ENCODE measurements around the gene SMIM14. TPM values are rescaled to one million over a fixed set of nuclear protein-coding genes. Genes with fewer than 3 reads are reported as not detected.
"Not testable (repeated sequence)": the region's sequence is repeated elsewhere in the genome, so short reads cannot be mapped to it uniquely, and the experiment has no call there.

Gene SMIM14
- total RNA-seq, 1 donor from 2014 or later = 58.4 TPM

- H3K27me3 ChIP-seq (ENCODE audit: control insufficient read depth, insufficient read depth, low read length) = no peaks in the 10 kb centered on the region
- TF ChIP-seq CTCF (IDR thresholded peaks at IDR 0.05; ENCODE audit: insufficient read depth, low read length, poor library complexity, severe bottlenecking) = no peak
- no peaks in the 10 kb centered on the region for H3K36me3 ChIP-seq (ENCODE audit: control insufficient read depth, insufficient read depth, low read length)
- no peak for DNase-seq (ENCODE audit: low read depth)
- no peak overlapping the region for H3K4me3 ChIP-seq (ENCODE audit: low read depth, low read length)
Observed at GRCh38 chr4:39660045-39660444, 21.4 kb upstream of the SMIM14 start.

GRCh38 chr4:39658756-39659155, 20.1 kb upstream of the SMIM14 start:
- peak; percentile 27 for TF ChIP-seq CTCF (IDR thresholded peaks at IDR 0.05; ENCODE audit: insufficient read depth, low read length, poor library complexity, severe bottlenecking)
- no peak for DNase-seq (ENCODE audit: low read depth)
- Histone ChIP-seq H3K27me3 (ENCODE audit: control insufficient read depth, insufficient read depth, low read length) (no peaks in the 10 kb centered on the region), H3K4me3 (ENCODE audit: low read depth, low read length) (no peak overlapping the region), H3K36me3 (ENCODE audit: control insufficient read depth, insufficient read depth, low read length) (no peaks in the 10 kb centered on the region)

GRCh38 chr4:39657465-39657864, 18.8 kb upstream of the SMIM14 start:
- Histone ChIP-seq H3K4me3 (ENCODE audit: low read depth, low read length) (no peak overlapping the region), H3K36me3 (ENCODE audit: control insufficient read depth, insufficient read depth, low read length) (no peaks in the 10 kb centered on the region), H3K27me3 (ENCODE audit: control insufficient read depth, insufficient read depth, low read length) (no peaks in the 10 kb centered on the region)
- TF ChIP-seq CTCF (IDR thresholded peaks at IDR 0.05; ENCODE audit: insufficient read depth, low read length, poor library complexity, severe bottlenecking) = no peak
- no peak for DNase-seq (ENCODE audit: low read depth)

GRCh38 chr4:39656638-39657037, 18.0 kb upstream of the SMIM14 start:
- not testable (repeated sequence) for DNase-seq (ENCODE audit: low read depth); H3K27me3 ChIP-seq (ENCODE audit: control insufficient read depth, insufficient read depth, low read length); H3K4me3 ChIP-seq (ENCODE audit: low read depth, low read length); H3K36me3 ChIP-seq (ENCODE audit: control insufficient read depth, insufficient read depth, low read length)

GRCh38 chr4:39655876-39656275, 17.2 kb upstream of the SMIM14 start:
- H3K27me3 ChIP-seq (ENCODE audit: control insufficient read depth, insufficient read depth, low read length) = no peaks in the 10 kb centered on the region
- H3K36me3 ChIP-seq (ENCODE audit: control insufficient read depth, insufficient read depth, low read length) = no peaks in the 10 kb centered on the region
- no peak for DNase-seq (ENCODE audit: low read depth)
- H3K4me3 ChIP-seq (ENCODE audit: low read depth, low read length) = no peak overlapping the region
- TF ChIP-seq CTCF (IDR thresholded peaks at IDR 0.05; ENCODE audit: insufficient read depth, low read length, poor library complexity, severe bottlenecking) = no peak

GRCh38 chr4:39655211-39655610, 16.5 kb upstream of the SMIM14 start:
- no peak overlapping the region for H3K4me3 ChIP-seq (ENCODE audit: low read depth, low read length)
- TF ChIP-seq CTCF (IDR thresholded peaks at IDR 0.05; ENCODE audit: insufficient read depth, low read length, poor library complexity, severe bottlenecking) = no peak
- H3K27me3 ChIP-seq (ENCODE audit: control insufficient read depth, insufficient read depth, low read length) = no peaks in the 10 kb centered on the region
- no peaks in the 10 kb centered on the region for H3K36me3 ChIP-seq (ENCODE audit: control insufficient read depth, insufficient read depth, low read length)
- DNase-seq (ENCODE audit: low read depth) = no peak

GRCh38 chr4:39651586-39651985, 12.9 kb upstream of the SMIM14 start:
- not testable (repeated sequence) for H3K27me3 ChIP-seq (ENCODE audit: control insufficient read depth, insufficient read depth, low read length); H3K36me3 ChIP-seq (ENCODE audit: control insufficient read depth, insufficient read depth, low read length); H3K4me3 ChIP-seq (ENCODE audit: low read depth, low read length); DNase-seq (ENCODE audit: low read depth)

Data from kidney epithelial cell (primary cell).